Caco-2 (cell line): Measurements from ENCODE around the gene SELENOV. TPM values are rescaled to one million over a fixed set of nuclear protein-coding genes. Genes with fewer than 3 reads are reported as not detected.

Experiments used
- BruUV-seq: library from RNA; stranded (reverse); fragments of 400-500 nt; replicated peaks from 2 replicates; lab custom pipeline; 2021; lab: Mats Ljungman, UMichigan
- CTCF ChIA-PET: fragments of 300-600 bp; sonication (Branson Sonifier 250); formaldehyde crosslinking; loops from one replicate; lab custom pipeline; 2022; ENCODE audit warnings: antibody characterized with exemption; lab: Charles Lee
- POLR2A ChIA-PET: fragments of 300-600 bp; sonication (Branson Sonifier 250); formaldehyde crosslinking; loops from one replicate; lab custom pipeline; 2022; ENCODE audit warnings: antibody characterized with exemption; lab: Charles Lee
- DNase-seq, 2 experiments: peaks; one replicate each; pipeline versions ENCODE4 v3.0.0 to v3.0.0-alpha.2; 2020 to 2022
- H3K27me3 ChIP-seq: replicated peaks from 2 replicates; pipeline ENCODE4 v1.6.0; 2011; ENCODE audit warnings: low read length; ENCODE audit not compliant: control insufficient read depth, insufficient read depth
- H3K36me3 ChIP-seq: 2 replicates; pipeline ENCODE4 v1.5.1; 2011; ENCODE audit warnings: low read length; ENCODE audit not compliant: control insufficient read depth, insufficient read depth
- H3K4me1 ChIP-seq: fragments of 250-450 bp; sonication (Bioruptor Pico); 2 replicates; pipeline ENCODE4 v1.5.1; 2020; ENCODE audit warnings: mild to moderate bottlenecking
- H3K4me3 ChIP-seq: 2 replicates; pipeline ENCODE4 v1.5.1; 2011; ENCODE audit warnings: low read depth, mild to moderate bottlenecking, control low read depth, low read length
- H3K9me3 ChIP-seq: fragments of 250-450 bp; sonication (Bioruptor Pico); 2 replicates; pipeline ENCODE4 v1.5.1; 2020; ENCODE audit warnings: mild to moderate bottlenecking, moderate library complexity
- H3K27ac Mint-ChIP-seq: one replicate; pipeline ENCODE4 v1.8.0; 2022; ENCODE audit warnings: mixed read lengths; ENCODE audit not compliant: unreplicated experiment
- H3K27me3 Mint-ChIP-seq: one replicate; pipeline ENCODE4 v1.8.0; 2022; ENCODE audit warnings: mixed read lengths; ENCODE audit not compliant: insufficient read depth, unreplicated experiment
- H3K36me3 Mint-ChIP-seq: one replicate; pipeline ENCODE4 v1.8.0; 2022; ENCODE audit warnings: mild to moderate bottlenecking, mixed read lengths; ENCODE audit not compliant: insufficient read depth, unreplicated experiment
- H3K4me1 Mint-ChIP-seq: one replicate; pipeline ENCODE4 v1.8.0; 2022; ENCODE audit warnings: low read depth, mixed read lengths; ENCODE audit not compliant: unreplicated experiment
- H3K4me3 Mint-ChIP-seq: one replicate; pipeline ENCODE4 v1.8.0; 2022; ENCODE audit warnings: mild to moderate bottlenecking, moderate library complexity, mixed read lengths; ENCODE audit not compliant: unreplicated experiment
- H3K9me3 Mint-ChIP-seq: one replicate; pipeline ENCODE4 v1.8.0; 2022; ENCODE audit warnings: mixed read lengths; ENCODE audit not compliant: unreplicated experiment
- intact Hi-C: fragments of 100-400 bp; cut with micrococcal nuclease; formaldehyde crosslinking; loops from one replicate; pipeline ENCODE4 v1.10.0; 2022; ENCODE audit not compliant: unreplicated experiment
- total RNA-seq: library from RNA; stranded (reverse); gene quantifications from 2 replicates; pipeline ENCODE4 v1.2.3, GENCODE V29; 2022
- TF ChIP-seq, protein P1 (sequence below), 2 experiments: fragments of 200-600 bp in 1 of 2; IDR thresholded peaks; 1 replicate in 1 of 2; 2 replicates in 1 of 2; pipeline versions ENCODE4 v1.5.1 to v1.8.0; 2011 to 2022; ENCODE audit warnings: antibody characterized with exemption in 1 of 2, control low read depth in 1 of 2, inconsistent platforms in 1 of 2, low read depth in 1 of 2, low read length in 1 of 2, mild to moderate bottlenecking in 1 of 2, moderate library complexity in 1 of 2; ENCODE audit not compliant: insufficient read depth in 1 of 2, severe bottlenecking in 1 of 2, unreplicated experiment in 1 of 2

The SELENOV gene
- total RNA-seq, 1 experiment from 2014 or later: 1.6 TPM

DNA sequence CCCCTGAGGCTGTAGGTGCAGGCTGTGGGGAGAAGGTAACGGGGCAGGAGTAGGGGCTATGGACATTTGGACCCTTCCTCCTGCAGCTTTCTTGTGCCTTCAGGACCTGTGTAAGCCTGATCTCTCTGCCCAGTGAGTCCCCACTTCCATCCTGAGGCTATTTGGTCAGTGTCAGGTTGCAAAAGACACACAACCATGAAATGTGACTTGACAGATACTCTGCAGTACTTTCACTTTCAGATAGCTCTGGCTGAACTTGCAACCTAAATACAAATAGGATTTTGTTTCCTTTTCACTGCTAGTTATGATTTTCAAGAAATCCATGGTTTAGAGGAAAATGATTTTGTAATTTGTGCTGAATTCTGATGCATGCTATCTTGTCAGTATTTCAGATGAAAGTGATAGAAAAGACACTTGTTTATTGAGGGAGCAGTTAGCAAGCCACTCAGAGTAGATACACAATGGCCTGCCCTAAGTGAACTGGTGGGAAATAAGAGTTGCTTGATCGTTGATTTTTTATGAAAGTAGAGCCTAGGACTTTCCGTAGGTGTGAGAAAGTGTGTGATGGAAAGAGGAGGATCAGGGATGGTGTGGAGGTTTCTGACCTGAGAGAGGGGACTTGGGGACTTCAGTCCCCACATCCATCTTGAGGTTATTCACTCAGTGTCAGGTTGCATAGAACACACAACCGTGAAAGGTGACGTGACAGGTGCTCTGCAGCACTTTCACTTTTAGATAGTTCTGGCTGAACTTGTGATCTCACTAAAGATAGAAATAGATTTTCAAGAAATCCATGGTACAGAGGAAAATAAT lies 43.1 kb downstream of the SELENOV start:
- H3K4me3 Mint-ChIP-seq: peak overlapping the region; percentile 14

DNA sequence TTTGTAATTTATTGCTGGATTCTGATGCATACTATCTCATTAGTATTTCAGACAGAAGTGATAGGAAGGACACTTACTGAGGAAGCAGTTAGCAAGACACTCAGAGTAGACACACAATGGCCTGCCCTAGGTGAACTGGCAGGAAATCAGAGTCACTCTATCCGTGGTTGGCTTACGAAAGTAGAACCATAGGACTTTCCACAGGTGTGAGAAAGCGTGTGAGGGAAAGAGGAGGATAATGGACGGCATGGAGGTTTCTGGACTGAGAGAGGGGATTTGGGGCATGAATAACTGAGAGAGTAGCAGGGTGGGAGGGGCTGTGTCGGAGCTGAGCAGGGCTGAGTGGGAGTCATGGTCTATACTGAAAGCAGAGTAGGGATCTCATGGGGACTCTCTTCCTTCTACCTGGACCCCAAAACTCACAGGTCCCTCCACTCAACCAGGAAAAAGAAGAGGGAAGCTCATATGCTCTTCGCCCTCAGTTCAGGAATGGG lies 43.7 kb downstream of the SELENOV start:
- Histone ChIP-seq H3K27me3 (no peaks in the 10 kb centered on the region), H3K4me3 (no peak overlapping the region), H3K4me1 (peaks cover 5% of the 10 kb centered on the region; the same call in 1 of the 2 replicates), H3K36me3 (no peaks in the 10 kb centered on the region), H3K9me3 (no peaks in the 10 kb centered on the region)
- intact Hi-C loops: no loop called here
- Mint-ChIP-seq H3K36me3 (no peaks in the 10 kb centered on the region), H3K4me1 (peaks cover 12% of the 10 kb centered on the region), H3K4me3 (no peak overlapping the region), H3K9me3 (no peaks in the 10 kb centered on the region), H3K27me3 (peaks cover 10% of the 10 kb centered on the region), H3K27ac (no peak overlapping the region)
- ChIA-PET CTCF (no interaction called here), POLR2A (no interaction called here)
- no peak for DNase-seq
- TF ChIP-seq, protein P1, sequence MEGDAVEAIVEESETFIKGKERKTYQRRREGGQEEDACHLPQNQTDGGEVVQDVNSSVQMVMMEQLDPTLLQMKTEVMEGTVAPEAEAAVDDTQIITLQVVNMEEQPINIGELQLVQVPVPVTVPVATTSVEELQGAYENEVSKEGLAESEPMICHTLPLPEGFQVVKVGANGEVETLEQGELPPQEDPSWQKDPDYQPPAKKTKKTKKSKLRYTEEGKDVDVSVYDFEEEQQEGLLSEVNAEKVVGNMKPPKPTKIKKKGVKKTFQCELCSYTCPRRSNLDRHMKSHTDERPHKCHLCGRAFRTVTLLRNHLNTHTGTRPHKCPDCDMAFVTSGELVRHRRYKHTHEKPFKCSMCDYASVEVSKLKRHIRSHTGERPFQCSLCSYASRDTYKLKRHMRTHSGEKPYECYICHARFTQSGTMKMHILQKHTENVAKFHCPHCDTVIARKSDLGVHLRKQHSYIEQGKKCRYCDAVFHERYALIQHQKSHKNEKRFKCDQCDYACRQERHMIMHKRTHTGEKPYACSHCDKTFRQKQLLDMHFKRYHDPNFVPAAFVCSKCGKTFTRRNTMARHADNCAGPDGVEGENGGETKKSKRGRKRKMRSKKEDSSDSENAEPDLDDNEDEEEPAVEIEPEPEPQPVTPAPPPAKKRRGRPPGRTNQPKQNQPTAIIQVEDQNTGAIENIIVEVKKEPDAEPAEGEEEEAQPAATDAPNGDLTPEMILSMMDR (IDR thresholded peaks at IDR 0.05; ENCODE audit: insufficient read depth in 1 of 2, low read depth in 1 of 2, low read length in 1 of 2, severe bottlenecking in 1 of 2, unreplicated experiment in 1 of 2): no peak
- no TSS peak for BruUV-seq

More for the DNA sequence above, 43.1 kb downstream of the SELENOV start:
- Histone ChIP-seq H3K27me3 (no peaks in the 10 kb centered on the region), H3K36me3 (no peaks in the 10 kb centered on the region), H3K9me3 (no peaks in the 10 kb centered on the region), H3K4me3 (no peak overlapping the region), H3K4me1 (peaks cover 5% of the 10 kb centered on the region; the same call in 1 of the 2 replicates)
- Mint-ChIP-seq H3K27me3 (peaks cover 14% of the 10 kb centered on the region), H3K36me3 (no peaks in the 10 kb centered on the region), H3K27ac (no peak overlapping the region), H3K4me1 (peaks cover 12% of the 10 kb centered on the region), H3K9me3 (no peaks in the 10 kb centered on the region)
- CTCF ChIA-PET: no interaction called here
- intact Hi-C loops: no loop called here
- peak; percentile 41 to 50 for DNase-seq
- no TSS peak for BruUV-seq
- TF ChIP-seq, protein P1 (IDR thresholded peaks at IDR 0.05; ENCODE audit: insufficient read depth in 1 of 2, low read depth in 1 of 2, low read length in 1 of 2, severe bottlenecking in 1 of 2, unreplicated experiment in 1 of 2): no peak
- POLR2A ChIA-PET: no interaction called here

DNA sequence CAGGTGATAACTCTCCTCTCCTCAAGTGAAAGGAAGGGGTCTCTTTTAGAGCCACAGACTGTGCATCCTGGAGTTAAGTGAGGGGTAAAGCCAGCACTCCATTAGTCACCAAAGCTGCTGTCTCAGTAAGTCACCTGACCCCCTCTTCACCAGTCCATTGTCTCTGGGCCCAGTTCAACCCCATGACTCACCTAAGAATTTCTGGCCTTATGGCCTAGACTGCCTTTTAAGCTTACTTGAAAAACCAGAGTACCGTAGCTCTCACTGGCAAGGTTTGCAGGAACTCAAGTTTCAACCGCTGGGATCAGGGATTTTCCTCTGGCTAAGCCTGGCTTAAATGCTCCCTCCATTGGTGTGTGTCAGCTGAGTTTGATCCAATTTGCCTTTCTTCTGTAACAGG lies 48.5 kb downstream of the SELENOV start:
- Mint-ChIP-seq H3K27ac (no peak overlapping the region), H3K4me1 (peaks cover 2% of the 10 kb centered on the region), H3K27me3 (peaks cover 6% of the 10 kb centered on the region), H3K9me3 (no peaks in the 10 kb centered on the region), H3K4me3 (no peak overlapping the region), H3K36me3 (no peaks in the 10 kb centered on the region)
- H3K9me3 ChIP-seq: no peaks in the 10 kb centered on the region
- no peaks in the 10 kb centered on the region for H3K4me1 ChIP-seq
- intact Hi-C loops: no loop called here
- no TSS peak for BruUV-seq
- DNase-seq: no peak
- no peak overlapping the region for H3K4me3 ChIP-seq
- H3K36me3 ChIP-seq: no peaks in the 10 kb centered on the region
- CTCF ChIA-PET: no interaction called here
- no peaks in the 10 kb centered on the region for H3K27me3 ChIP-seq
- POLR2A ChIA-PET: no interaction called here
- TF ChIP-seq, protein P1 (IDR thresholded peaks at IDR 0.05; ENCODE audit: insufficient read depth in 1 of 2, low read depth in 1 of 2, low read length in 1 of 2, severe bottlenecking in 1 of 2, unreplicated experiment in 1 of 2): no peak
